ENCODE data around the gene PKN1.

GRCh38 chr19:14463747-14464146, 30.6 kb downstream of the PKN1 start:
- TF ChIP-seq TAF1 (IDR thresholded peaks at IDR 0.05; ENCODE audit: low read depth, low read length) (no peak), POLR2AphosphoS5 (IDR thresholded peaks at IDR 0.05; ENCODE audit: low read depth, low read length) (no peak), POLR2A (IDR thresholded peaks at IDR 0.05; ENCODE audit: low read depth, low read length) (no peak)
